Astrocyte of the spinal cord (primary cell): Measurements from ENCODE around the gene HOXA4.

Experiments
- DNase-seq: peaks from one replicate; pipeline ENCODE4 v3.0.0; 2011; ENCODE audit warnings: low read depth, low spot score
- H3K4me3 ChIP-seq: 2 replicates; pipeline ENCODE4 v1.5.1; 2011; ENCODE audit warnings: low read depth, mild to moderate bottlenecking, low read length, moderate library complexity
- in situ Hi-C: cut with HindIII; loops from 2 replicates; pipeline ENCODE4 v1.10.0; 2017; ENCODE audit warnings: low sequenced_read_pairs
- TF ChIP-seq, protein P1 (sequence below): IDR thresholded peaks from 2 replicates; pipeline ENCODE4 v1.5.1; 2012; ENCODE audit warnings: low read depth, mild to moderate bottlenecking, low read length, inconsistent platforms

The HOXA4 gene

DNA sequence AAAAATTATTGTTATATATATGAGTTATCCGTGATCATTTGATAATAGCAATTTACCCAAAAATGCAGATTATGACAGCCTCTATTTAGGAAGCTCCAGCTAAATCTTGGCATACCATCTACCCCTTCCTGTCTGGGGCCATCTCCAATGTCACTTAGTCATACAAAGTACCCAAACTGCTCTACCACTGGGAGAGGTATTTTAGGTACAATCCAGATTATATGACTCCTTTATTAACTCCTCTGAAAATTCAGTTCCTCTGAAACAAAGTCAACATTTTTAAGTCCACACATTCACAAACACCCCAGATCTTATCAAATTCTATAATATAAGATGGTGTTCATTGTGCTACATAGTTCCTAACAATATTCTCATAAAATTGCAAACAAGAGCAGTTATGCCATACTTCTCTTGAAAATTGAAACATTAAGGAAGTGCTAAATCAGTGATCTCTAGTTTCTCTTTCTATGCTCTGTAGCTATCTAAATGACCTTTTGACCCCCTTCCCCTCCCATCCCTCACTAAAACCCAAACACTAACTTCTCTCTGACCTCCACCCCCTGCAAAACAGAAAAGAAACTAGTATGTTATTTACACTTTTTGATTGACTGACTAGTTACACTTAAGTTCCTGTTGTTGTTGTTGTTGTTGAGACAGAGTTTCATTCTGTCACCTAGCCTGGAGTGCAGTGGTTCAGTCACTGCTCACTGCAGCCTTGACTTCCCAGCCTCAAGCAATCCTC lies 51.2 kb downstream of the HOXA4 start:
- in situ Hi-C loops = no loop called here
- TF ChIP-seq, protein P1, sequence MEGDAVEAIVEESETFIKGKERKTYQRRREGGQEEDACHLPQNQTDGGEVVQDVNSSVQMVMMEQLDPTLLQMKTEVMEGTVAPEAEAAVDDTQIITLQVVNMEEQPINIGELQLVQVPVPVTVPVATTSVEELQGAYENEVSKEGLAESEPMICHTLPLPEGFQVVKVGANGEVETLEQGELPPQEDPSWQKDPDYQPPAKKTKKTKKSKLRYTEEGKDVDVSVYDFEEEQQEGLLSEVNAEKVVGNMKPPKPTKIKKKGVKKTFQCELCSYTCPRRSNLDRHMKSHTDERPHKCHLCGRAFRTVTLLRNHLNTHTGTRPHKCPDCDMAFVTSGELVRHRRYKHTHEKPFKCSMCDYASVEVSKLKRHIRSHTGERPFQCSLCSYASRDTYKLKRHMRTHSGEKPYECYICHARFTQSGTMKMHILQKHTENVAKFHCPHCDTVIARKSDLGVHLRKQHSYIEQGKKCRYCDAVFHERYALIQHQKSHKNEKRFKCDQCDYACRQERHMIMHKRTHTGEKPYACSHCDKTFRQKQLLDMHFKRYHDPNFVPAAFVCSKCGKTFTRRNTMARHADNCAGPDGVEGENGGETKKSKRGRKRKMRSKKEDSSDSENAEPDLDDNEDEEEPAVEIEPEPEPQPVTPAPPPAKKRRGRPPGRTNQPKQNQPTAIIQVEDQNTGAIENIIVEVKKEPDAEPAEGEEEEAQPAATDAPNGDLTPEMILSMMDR = no peak
- H3K4me3 ChIP-seq = no peak overlapping the region
- DNase-seq = no peak

- DNase-seq = no peak
- in situ Hi-C loops = no loop called here
- TF ChIP-seq, protein P1 = no peak
These were observed 51.8 kb downstream of the HOXA4 start for GRCh38 chr7:27078616-27079233.

More at GRCh38 chr7:27078616-27079233, 51.8 kb downstream of the HOXA4 start:
- no peak overlapping the region for H3K4me3 ChIP-seq
